Smooth muscle cell (in vitro differentiated cells): ENCODE data around the gene KCTD10. TPM values are rescaled to one million over a fixed set of nuclear protein-coding genes. Genes with fewer than 3 reads are reported as not detected.

Experiments used
- DNase-seq: peaks from one replicate; lab custom pipeline; 2025; ENCODE audit not compliant: unreplicated experiment; lab: John Stamatoyannopoulos, UW
- H2AFZ ChIP-seq: fragments of 200-600 bp; sonication (generic); 2 replicates; pipeline ENCODE4 v1.6.0; 2016; ENCODE audit warnings: antibody characterized with exemption, low read depth, mild to moderate bottlenecking
- H3F3A ChIP-seq: fragments of 200-600 bp; sonication (generic); 2 replicates; pipeline ENCODE4 v1.6.0; 2017; ENCODE audit warnings: antibody characterized with exemption, low read depth
- H3K27ac ChIP-seq: fragments of 200-600 bp; sonication (generic); 2 replicates; pipeline ENCODE4 v1.5.1; 2016; ENCODE audit warnings: low read depth, mild to moderate bottlenecking
- H3K27me3 ChIP-seq: fragments of 200-600 bp; sonication (generic); 2 replicates; pipeline ENCODE4 v1.6.1; 2016; ENCODE audit warnings: low read depth, mild to moderate bottlenecking
- H3K36me3 ChIP-seq: fragments of 200-600 bp; sonication (generic); 2 replicates; pipeline ENCODE4 v1.5.1; 2016; ENCODE audit warnings: low read depth
- H3K4me1 ChIP-seq: fragments of 200-600 bp; sonication (generic); 2 replicates; pipeline ENCODE4 v1.5.1; 2016; ENCODE audit warnings: low read depth
- H3K4me2 ChIP-seq: fragments of 200-600 bp; sonication (generic); 2 replicates; pipeline ENCODE4 v1.6.0; 2016; ENCODE audit warnings: mild to moderate bottlenecking
- H3K4me3 ChIP-seq: fragments of 200-600 bp; sonication (generic); 2 replicates; pipeline ENCODE4 v1.5.1; 2016; ENCODE audit warnings: mild to moderate bottlenecking
- H3K79me2 ChIP-seq: fragments of 200-600 bp; sonication (generic); 2 replicates; pipeline ENCODE4 v1.6.0; 2016; ENCODE audit warnings: low read depth, mild to moderate bottlenecking
- H3K9ac ChIP-seq: fragments of 200-600 bp; sonication (generic); 2 replicates; pipeline ENCODE4 v1.6.0; 2016; ENCODE audit warnings: low read depth
- H3K9me3 ChIP-seq: fragments of 200-600 bp; sonication (generic); replicated peaks from 2 replicates; pipeline ENCODE4 v1.5.1; 2016; ENCODE audit warnings: low read depth
- H4K20me1 ChIP-seq: fragments of 200-600 bp; sonication (generic); 2 replicates; pipeline ENCODE4 v1.6.0; 2016; ENCODE audit warnings: low read depth
- CTCF ChIP-seq: fragments of 200-600 bp; sonication (generic); IDR thresholded peaks from 2 replicates; pipeline ENCODE4 v1.5.1; 2017; ENCODE audit warnings: borderline replicate concordance, mild to moderate bottlenecking, antibody characterized with exemption; ENCODE audit not compliant: insufficient read depth, poor library complexity, severe bottlenecking
- WGBS: methylation state at CpG from one replicate; pipeline ENCODE4 v1.1.7; 2016; ENCODE audit warnings: low lambda C conversion rate; 5-methylcytosine and 5-hydroxymethylcytosine counted together
- polyA plus RNA-seq: library from polyadenylated mRNA; unstranded; fragments of >200 nt; fragmentation: Nextera tagmentation; extraction: Ambion mirVana; gene quantifications from 2 replicates; pipeline ENCODE4 v1.2.1, GENCODE V29; 2016
- total RNA-seq: library from RNA; depleted of rRNA; stranded (reverse); fragments of >200 nt; gene quantifications from 2 replicates; pipeline ENCODE4 v1.2.3, GENCODE V29; 2014

KCTD10 gene
- total and polyA plus RNA-seq, 2 experiments from 2014 or later, result 79.6 to 89.7 TPM

DNA sequence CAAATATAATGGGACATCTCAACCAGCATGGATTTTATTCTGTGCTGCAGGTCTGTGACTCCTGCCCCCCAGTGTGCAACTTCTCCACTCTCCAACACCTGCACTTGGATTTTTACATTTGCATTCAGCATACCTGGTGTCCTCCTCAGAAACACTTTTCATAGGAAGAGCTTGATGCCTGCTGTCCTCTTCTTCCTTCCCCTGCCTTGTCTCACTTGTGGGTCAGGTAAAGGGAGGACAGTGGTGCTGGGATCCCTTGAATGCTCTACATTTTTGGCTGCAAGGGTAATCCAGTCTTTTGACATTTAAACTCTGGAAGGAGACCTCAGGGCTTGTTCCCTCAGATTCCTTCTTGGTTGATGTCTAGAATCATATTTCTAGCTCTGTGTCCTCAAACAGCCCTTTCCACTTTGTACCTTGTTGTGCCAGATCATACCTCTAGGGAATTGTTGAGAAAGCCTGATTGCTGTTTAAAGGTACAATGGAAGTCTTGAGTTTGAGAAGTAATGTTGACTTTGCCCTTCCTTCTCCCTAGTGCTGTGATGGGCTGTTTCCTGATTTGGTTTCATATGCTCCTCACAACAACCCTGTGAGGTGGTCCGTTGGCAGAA lies 13.0 kb upstream of the KCTD10 start:
- Histone ChIP-seq H3K36me3 (peaks cover 35% of the 10 kb centered on the region), H4K20me1 (no peaks in the 10 kb centered on the region), H3K27me3 (no peaks in the 10 kb centered on the region), H3K79me2 (no peaks in the 10 kb centered on the region), H3K4me1 (no peaks in the 10 kb centered on the region), H3F3A (no peaks in the 10 kb centered on the region), H3K4me3 (no peak overlapping the region), H3K9ac (no peak overlapping the region), H3K4me2 (no peak overlapping the region), H3K9me3 (no peaks in the 10 kb centered on the region), H3K27ac (no peak overlapping the region), H2AFZ (no peak overlapping the region)
- no peak for TF ChIP-seq CTCF
- WGBS, result 96% methylated on average over 1 of the region's 1 CpG
- no peak for DNase-seq

DNA sequence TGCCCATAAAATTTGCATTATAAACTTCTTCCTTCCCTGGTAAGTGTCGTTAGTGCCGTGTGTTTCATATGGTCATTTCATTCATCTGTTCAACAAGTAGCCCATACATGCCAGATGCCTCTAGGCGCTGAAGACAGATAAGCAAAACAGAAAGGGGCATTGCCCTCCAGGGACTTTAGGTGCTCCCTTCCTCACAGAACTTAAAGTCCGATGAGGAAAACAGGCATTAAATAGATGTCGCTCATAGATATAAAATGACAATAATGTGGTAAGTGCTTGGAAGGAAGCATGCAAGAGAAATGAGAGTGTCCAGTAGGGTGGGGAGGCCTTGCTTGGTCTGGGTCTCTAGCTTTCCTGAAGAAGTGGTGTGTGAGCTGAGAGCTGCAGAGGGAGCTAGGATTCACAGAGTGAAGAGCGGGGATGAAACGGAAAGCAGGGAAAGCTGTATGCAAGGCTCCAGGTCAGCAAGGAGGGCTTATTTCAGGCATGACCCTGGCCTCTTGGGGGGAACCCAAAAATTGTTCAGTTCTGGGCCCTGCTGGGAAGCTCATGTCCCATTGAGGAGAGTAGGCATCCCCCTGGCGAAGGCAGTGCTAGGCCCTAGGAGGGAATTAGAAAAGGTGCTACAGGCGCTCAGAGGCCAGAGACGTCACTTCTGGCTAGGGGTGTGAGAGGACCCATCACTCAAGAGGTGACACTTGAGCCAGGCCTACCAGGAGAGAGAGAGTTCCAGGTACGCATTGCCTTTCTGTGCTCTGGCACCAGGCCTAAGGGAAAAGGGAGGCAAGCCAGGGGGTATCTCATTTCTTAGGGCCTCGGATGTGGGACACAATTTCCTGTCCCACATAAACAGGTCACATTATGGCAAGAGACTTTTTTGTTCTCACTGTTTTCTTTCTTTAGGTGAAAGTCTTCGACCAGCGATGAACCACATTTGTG lies 12.2 kb upstream of the KCTD10 start:
- DNase-seq, result no peak

DNA sequence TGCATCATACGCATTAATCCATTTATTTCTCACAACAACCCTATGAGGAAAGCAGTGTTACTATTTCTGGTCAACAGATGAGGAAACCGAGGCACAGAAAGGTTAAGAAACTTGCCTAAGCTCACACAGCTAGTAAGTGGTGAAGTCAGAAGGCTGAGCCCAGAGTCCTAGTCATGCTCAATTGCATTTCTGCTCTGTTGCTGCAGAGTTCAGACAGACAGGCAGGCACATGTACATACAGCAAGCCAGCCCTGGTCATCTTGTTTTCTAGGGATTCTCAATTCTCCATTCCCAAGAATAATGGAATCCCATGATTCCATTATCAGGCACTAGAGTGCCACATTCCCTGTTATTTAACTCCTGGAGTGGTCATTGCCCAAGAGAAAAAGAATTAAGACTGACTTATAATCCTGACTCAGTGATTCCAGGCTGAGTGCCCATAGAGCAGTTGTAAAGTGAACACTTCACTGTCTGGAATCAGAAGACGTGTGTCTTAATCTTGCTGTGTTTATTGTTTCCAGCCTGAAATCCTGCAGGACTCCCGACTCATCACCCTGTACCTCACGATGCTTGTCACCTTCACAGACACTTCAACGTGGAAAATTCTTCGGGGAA lies 11.1 kb upstream of the KCTD10 start:
- Histone ChIP-seq H3K9me3 (no peaks in the 10 kb centered on the region), H3K27me3 (no peaks in the 10 kb centered on the region), H3K79me2 (no peaks in the 10 kb centered on the region), H3K4me2 (no peak overlapping the region), H4K20me1 (no peaks in the 10 kb centered on the region), H3K27ac (no peak overlapping the region), H3K36me3 (peaks cover 28% of the 10 kb centered on the region), H3K4me3 (no peak overlapping the region), H2AFZ (no peak overlapping the region), H3K4me1 (no peaks in the 10 kb centered on the region), H3K9ac (no peak overlapping the region), H3F3A (no peaks in the 10 kb centered on the region)
- 85% methylated on average over 7 of the region's 7 CpGs for WGBS
- no peak for TF ChIP-seq CTCF
- no peak for DNase-seq

More for the DNA sequence above, 12.2 kb upstream of the KCTD10 start:
- no peaks in the 10 kb centered on the region for H3K4me1 ChIP-seq
- no peak overlapping the region for H3K4me2 ChIP-seq
- peaks cover 28% of the 10 kb centered on the region for H3K36me3 ChIP-seq
- H3K79me2 ChIP-seq, result no peaks in the 10 kb centered on the region
- H3K27me3 ChIP-seq, result no peaks in the 10 kb centered on the region
- H2AFZ ChIP-seq, result no peak overlapping the region
- TF ChIP-seq CTCF, result no peak
- no peak overlapping the region for H3K4me3 ChIP-seq
- no peaks in the 10 kb centered on the region for H3K9me3 ChIP-seq
- WGBS, result 95% methylated on average over 14 of the region's 14 CpGs
- H4K20me1 ChIP-seq, result no peaks in the 10 kb centered on the region
- no peak overlapping the region for H3K9ac ChIP-seq
- H3F3A ChIP-seq, result no peaks in the 10 kb centered on the region
- H3K27ac ChIP-seq, result no peak overlapping the region
